ENCODE data around the gene BID. TPM values are rescaled to one million over a fixed set of nuclear protein-coding genes. Genes with fewer than 3 reads are reported as not detected.

Gene BID
- total and polyA plus RNA-seq, 10 of the 15 experiments (the other 5 are each of a cell fraction or from before 2014, with no cell fraction given) = 7.9 to 241 (median 136) TPM

- TF ChIP-seq NFIC (IDR thresholded peaks at IDR 0.05; ENCODE audit: low read depth, low read length) (peak; percentile 26; the same call in 1 of the 2 replicates), BHLHE40 (IDR thresholded peaks at IDR 0.05; ENCODE audit: borderline replicate concordance in 1 of 2, low read depth in 2 of 2, low read length in 1 of 2) (peak; percentile 62 to 74; a peak in 2 of 4 replicates), SKIL (IDR thresholded peaks at IDR 0.05; ENCODE audit: low read depth, poor library complexity, severe bottlenecking) (peak; percentile 89), SUPT20H (IDR thresholded peaks at IDR 0.05; ENCODE audit: borderline replicate concordance, control insufficient read depth, low read depth, low read length) (no peak), ZBTB4 (CRISPR knock-in tag; IDR thresholded peaks at IDR 0.05) (no peak), ZNF687 (IDR thresholded peaks at IDR 0.05) (no peak), POLR2AphosphoS5 (IDR thresholded peaks at IDR 0.05; ENCODE audit: low read length) (0 out of 2 replicates have a peak, but pooled peaks have one; percentile 54), ATF7 (IDR thresholded peaks at IDR 0.05; ENCODE audit: low read depth) (peak; percentile 78), GATAD2B (conservative IDR thresholded peaks at IDR 0.05; ENCODE audit: low read depth) (peak; percentile 39; the same call in 1 of the 2 replicates), RB1 (IDR thresholded peaks at IDR 0.05; ENCODE audit: borderline replicate concordance) (no peak), EED (IDR thresholded peaks at IDR 0.05; ENCODE audit: low read depth) (peak; percentile 90), ETV6 (conservative IDR thresholded peaks at IDR 0.05 in 1 of 2, IDR thresholded peaks at IDR 0.05 in 1 of 2; ENCODE audit: borderline replicate concordance in 1 of 2, low read depth in 1 of 2) (0 out of 4 replicates have a peak, but pooled peaks of 1 of the 2 experiments have one; percentile 25), MEF2B (IDR thresholded peaks at IDR 0.05; ENCODE audit: partially characterized antibody, poor library complexity, severe bottlenecking) (peak; percentile 38), SP1 (IDR thresholded peaks at IDR 0.05; ENCODE audit: low read depth, low read length) (no peak), DPF2 (IDR thresholded peaks at IDR 0.05) (peak; percentile 67), NBN (IDR thresholded peaks at IDR 0.05) (peak; percentile 78), KDM1A (IDR thresholded peaks at IDR 0.05; ENCODE audit: borderline replicate concordance) (no peak), CHD4 (IDR thresholded peaks at IDR 0.05) (no peak), NFYB (IDR thresholded peaks at IDR 0.05; ENCODE audit: insufficient read depth, low read depth, low read length) (no peak), ZNF217 (IDR thresholded peaks at IDR 0.05) (no peak)
Observed at GRCh38 chr22:17705951-17706900, 68.0 kb downstream of the BID start (continued).

Measured in GM12878 (cell line).